ENCODE data around the gene FBXO46.
"Not testable (repeated sequence)": the region's sequence is repeated elsewhere in the genome, so short reads cannot be mapped to it uniquely, and the experiment has no call there.

The FBXO46 gene

DNA sequence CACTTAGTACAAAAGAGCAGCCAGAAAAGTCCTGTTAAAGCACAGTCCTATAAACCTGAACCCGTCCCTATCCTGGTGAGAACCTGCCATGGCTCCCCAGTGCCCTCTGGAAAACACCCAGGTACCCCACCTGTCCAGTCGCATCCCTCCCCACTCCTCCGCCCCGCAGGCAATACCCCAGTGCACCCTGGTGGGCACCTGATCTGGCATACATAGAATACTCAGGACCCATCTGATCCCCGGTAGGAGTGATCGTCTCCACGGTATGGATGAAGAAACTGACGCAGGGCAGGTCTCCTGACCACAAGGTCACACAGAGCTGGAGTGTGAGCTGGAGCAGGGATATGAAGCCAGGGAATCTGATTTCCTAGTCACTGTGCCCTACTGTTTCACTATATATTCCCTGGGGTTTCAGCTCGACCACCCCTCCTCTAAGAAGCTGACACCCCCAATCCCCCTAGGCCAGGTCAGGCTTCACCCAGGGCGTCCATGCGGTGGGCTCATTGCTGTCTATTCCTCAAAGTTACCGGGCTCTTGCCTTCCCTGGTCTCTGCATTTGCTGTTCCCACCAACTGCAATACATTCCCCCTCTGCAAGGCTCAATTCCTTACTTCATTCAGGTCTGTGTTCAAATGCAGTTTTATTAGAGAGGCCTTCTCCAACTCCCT lies 12.6 kb downstream of the FBXO46 start:
- DNase-seq, result no peak

DNA sequence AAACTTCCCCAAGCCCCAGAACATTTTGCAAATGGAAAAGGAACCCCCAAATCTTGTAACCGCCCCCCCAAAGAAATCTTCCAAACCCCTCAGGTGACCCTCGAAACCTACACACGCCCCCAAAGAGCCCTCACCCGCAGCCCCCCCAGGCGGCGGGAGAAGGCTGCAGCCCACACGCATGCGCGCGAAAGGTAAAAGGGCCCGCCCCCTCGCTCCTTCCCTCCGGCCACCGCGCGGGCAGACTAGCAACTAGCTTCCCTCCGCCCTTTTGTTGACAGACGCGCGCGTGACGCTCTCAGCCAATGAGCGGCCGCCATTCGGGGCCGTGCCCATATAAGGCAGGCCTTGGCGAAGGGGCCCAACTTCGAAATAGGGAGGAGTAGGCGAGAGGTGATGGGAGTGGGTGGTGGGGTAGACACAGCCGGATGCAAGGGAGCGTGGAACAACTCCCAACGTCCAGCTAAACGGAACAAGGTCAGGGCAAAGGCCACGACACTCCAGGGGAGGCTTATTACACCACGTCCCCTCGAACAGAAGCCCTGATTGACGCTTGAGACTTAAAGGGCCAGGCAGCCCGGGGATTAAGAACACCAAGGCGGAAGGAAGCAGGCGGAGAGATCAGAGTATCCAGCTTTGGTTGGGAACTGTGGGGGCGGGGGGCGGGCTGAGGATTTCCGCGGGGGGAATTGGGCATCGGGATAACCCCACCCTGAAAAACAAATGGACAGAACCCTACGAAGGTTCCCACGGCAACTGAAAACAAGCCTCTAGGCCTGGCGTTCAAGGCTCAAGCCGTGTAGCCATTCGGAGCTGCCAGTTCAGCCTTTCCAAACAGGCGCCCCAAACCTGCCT lies 13.3 kb downstream of the FBXO46 start:
- peak; percentile 86 for DNase-seq

DNA sequence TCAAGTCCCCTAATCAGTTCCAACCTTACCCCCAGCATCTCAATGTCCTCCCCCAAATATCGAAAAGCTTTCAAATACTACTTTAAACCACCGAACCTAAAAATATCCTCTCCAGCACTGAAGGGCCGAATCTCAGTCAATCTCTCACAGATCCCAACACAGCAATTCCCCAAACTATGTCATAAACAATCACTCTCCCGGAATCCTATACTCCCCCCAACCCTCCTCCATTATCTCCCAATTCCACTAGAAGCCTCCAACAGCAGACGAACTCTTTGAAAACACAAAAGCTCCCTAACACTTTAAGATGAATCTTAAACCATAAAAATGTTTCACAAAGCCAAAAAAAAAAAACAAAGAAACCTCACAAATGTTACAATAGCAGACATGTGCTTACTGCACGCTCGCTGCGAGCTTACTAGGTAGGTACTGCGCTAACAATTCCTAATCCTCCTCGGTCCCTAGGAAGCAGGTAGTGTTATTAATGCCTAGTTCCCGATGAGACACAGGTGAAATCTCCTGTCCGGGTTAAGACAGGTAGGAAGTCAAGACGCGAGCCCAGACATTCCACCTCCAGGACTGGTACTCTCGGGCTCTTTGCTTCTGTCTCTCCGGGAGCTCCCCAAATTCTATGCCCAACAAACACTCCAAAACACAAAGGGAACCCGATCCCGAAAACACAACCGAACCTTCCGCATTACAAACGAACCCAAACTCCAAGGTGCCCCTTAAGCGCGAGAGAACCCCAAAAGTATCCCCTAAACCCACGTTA lies 14.2 kb downstream of the FBXO46 start:
- DNase-seq, result no peak

DNA sequence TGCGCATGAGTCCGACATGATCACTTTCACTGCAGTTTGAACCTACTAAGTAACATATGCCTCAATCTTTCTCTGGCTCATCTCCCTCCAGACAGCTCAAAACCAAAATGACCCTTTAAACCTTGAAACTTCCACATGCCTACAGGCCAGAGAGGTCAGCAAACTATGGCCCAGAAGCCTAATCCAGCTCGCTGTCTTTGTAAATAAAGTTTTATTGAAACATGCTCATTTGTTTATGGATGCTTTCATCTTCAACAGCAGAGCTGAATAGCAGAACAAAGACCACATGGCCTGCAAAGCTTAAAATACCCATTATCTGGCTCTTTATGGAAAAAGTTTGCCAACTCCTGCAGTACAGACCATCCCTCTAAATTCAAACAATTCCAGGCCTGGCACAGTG lies 15.6 kb downstream of the FBXO46 start:
- DNase-seq, result no peak

- no peak for DNase-seq
Measured at GRCh38 chr19:45713141-45713540, 17.6 kb downstream of the FBXO46 start.

DNA sequence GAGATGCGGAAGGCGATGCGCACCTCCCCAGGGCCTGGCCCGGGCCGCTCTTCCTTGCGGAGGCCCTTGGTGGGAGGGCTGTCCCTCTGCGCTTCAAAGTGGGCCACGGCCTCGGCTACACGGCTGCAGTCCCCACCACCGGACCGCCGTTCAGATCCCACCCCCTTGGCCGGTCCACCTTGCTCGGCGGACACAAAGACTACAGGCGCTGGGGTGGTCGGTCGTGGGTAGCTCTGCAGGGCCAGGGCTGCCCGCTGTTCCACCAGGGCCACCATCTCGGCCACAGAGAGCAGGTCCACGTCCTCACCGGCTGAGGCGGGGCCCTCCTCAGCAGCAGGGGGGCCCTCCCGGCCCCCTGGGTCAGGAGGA lies 18.0 kb downstream of the FBXO46 start:
- DNase-seq, result no peak

GRCh38 chr19:45711851-45712698 lies 18.6 kb downstream of the FBXO46 start:
- no peak for DNase-seq

GRCh38 chr19:45710356-45711130 lies 20.2 kb downstream of the FBXO46 start:
- no peak for DNase-seq

GRCh38 chr19:45705710-45706415 lies 24.8 kb downstream of the FBXO46 start:
- DNase-seq, result no peak

- DNase-seq, result no peak
Measured at GRCh38 chr19:45705115-45705514, 25.6 kb downstream of the FBXO46 start.

GRCh38 chr19:45701676-45702075 lies 29.0 kb downstream of the FBXO46 start:
- no peak for DNase-seq

DNA sequence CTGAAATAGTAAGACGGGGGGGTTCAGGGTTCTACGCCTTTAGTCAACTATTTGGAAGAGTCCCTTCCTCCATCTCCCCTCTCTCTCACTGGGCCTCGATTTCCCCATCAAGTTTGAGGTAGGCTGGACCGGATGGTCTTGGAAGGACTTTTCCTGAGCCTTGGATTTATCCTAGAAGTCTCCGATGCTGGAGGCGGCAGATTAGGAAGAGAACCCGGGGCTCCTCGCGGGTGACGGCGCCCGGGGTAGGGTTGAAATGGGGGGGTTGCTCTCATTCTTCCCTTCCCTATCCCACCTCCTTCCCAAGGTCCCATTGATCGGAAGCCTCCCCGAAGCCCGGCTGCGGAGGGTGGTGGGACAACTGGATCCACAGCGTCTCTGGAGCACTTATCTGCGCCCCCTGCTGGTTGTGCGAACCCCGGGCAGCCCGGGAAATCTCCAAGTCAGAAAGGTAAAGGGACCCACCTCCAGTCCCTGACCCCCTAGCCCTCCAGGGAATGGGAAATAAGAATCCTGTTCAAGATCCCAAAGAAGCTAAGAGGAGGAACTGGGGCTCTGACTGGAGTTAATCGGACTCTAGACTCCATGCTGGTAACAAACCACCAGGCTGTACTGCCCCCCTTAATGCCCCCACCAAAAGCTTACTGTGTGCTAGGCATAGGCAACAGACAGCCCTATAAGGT lies 37.4 kb downstream of the FBXO46 start:
- DNase-seq, result no peak

DNA sequence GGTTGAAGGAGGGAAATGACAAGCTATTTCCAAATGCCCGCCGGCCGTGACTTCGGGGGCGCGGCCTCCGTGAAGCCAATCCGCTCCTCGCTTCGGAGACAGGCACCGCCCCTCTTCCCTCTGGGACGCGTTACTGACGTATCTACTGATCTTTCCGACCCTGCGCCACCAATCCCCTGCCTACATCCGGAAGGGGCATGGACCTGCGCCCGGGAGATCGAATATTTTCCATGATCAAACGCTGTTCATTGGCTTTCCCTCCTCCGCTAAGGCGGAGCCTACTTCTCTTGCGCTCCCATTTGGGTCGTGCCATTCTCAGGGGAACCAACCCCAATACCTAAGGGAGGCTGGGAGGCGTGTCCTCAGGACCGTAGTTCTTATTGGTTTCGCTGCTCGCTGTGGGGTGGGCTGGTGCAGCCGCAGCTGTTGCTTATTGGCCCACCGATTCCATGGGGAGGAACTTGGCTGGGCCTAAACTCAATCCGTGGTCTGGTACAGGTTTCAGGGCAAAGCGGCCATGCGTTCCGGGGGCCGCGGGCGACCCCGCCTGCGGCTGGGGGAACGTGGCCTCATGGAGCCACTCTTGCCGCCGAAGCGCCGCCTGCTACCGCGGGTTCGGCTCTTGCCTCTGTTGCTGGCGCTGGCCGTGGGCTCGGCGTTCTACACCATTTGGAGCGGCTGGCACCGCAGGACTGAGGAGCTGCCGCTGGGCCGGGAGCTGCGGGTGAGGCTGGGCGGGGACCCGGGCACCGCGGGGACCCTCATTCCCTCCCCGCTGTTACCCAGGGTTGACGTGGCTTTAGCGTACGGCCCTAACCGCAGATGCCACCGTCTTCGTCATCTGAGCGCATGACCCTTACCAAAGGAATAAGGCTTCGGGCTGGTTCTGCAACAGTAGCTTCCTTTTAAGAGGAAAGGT lies 38.2 kb downstream of the FBXO46 start, which contains the start of gene QPCTL:
Gene QPCTL (plus strand): TSS at position 480 of the 919 bp plus-strand sequence. CDS start 38 bp downstream, at position 518.
- no peak for DNase-seq

- DNase-seq, result peak; percentile 65
Measured at GRCh38 chr19:45691516-45692186, 39.0 kb downstream of the FBXO46 start, which contains the start of gene SNRPD2. TSS of gene SNRPD2 (minus strand) at chr19:45691953. CDS start at chr19:45691888, 65 bp downstream.

DNA sequence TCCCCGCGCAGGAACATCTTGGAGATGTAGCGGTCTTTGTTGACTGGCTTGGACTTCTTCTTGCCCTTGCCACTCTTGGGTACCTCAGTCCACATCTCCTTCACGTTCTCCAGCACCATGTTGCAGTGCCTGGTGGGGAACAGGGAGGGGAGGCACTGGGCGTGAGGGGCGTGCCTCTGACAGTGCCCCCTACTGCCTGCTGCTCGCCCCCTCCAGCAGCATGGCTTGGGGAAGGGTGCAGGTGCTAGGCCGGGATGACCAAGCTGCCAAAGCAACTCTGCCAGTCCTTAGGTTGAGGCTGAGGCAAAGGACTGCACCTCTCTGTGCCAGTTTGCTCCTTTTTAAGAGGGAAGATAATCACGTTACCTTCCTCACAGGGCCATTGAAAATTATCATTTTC lies 43.1 kb downstream of the FBXO46 start:
- no peak for DNase-seq

DNA sequence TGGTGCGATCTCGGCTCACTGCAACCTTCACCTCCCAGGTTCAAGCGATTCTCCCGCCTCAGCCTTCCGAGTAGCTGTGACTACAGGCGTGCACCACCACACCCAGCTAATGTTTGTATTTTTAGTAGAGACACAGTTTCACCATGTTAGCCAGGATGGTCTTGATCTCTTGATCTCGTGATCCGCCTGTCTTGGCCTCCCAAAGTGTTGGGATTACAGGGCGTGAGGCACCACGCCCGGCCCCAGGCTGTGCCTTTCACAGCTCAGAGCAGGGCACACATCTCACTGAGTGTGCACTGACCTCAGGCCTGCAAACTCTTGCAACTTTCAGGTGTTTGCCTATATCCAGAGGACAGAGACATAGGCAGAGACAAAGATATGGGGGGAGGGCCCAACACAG lies 45.7 kb downstream of the FBXO46 start:
- DNase-seq, result not testable (repeated sequence)

- DNase-seq, result no peak
Measured at GRCh38 chr19:45682908-45683307, 47.8 kb downstream of the FBXO46 start.

- DNase-seq, result no peak
Measured at GRCh38 chr19:45682117-45682516, 48.6 kb downstream of the FBXO46 start.
